Activated CD8-positive, alpha-beta memory T cell treated with anti-CD3 and anti-CD28 coated beads, Interleukin-2, amount 10 ng/mL, durations not matched to agents 7 days and 5 days (primary cell): ENCODE results near the gene CUX1. TPM values are rescaled to one million over a fixed set of nuclear protein-coding genes. Genes with fewer than 3 reads are reported as not detected.

Experiments
- microRNA-seq: library from miRNA; unstranded; fragments of <30 nt; microRNA quantifications from one replicate; pipeline ENCODE4 v1.2.0, GENCODE V29; 2022
- total RNA-seq, 2 experiments: library from RNA; stranded (reverse); gene quantifications; one replicate each; pipeline ENCODE4 v1.2.3, GENCODE V29; 2021

Gene CUX1
- total RNA-seq, 2 experiments from 2014 or later, result 24.0 to 28.7 TPM

Small RNA genes lying within 50 kb of the gene (microRNA-seq; reads per million reads assigned to microRNA genes)
- not detected for gene MIR4285

Other genes with a start within 250 kb of the CUX1 start
- gene MYL10, start 188.3 kb upstream of the CUX1 start, total RNA-seq, result not detected